GM21576 (cell line): ENCODE data around the gene TMEM131.
A peak's percentile ranks its signal among the peaks of the same experiment; 100 is the strongest.

Experiments used
- ATAC-seq: cut with Tn5 transposase; IDR thresholded peaks from one replicate; pipeline ENCODE4 v1.9.1; 2021; ENCODE audit warnings: mild to moderate bottlenecking, moderate library complexity; ENCODE audit not compliant: unreplicated experiment

The TMEM131 gene

DNA sequence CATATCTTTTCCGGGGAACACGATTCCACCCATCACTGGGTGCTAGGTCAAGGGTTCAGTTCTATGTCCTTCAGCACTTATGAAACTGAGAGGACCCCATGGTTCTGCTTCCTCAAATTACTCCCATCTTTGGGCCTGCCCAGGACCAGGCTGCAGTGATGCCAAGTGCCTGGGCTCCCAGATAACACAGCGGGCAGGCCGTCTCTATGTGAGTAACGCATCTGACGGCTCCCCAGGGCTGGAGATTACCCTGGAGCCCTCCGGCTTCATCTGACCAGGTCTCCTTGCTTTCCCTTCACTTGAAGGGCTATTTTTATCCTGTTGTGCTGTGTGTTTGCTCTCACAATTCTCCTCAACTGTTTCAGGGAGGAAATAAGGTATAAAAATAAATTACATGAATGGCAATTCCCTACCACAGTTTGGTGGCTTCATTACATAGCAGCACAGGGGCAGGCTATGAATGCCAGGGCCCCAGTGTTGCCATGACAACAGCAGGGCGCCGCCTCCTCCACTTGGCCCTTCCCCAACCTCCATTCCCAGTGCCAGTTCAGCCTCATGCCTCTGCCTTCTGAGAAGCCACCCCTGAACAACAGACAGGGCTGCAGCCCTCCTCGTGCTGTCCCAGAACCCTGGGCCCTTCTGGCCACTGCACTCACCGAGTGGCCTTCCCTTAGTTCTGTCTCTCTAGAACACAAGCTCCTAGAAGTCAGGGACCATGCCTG lies 25.4 kb upstream of the TMEM131 start:
- ATAC-seq = no peak

GRCh38 chr2:98020516-98020915 lies 24.8 kb upstream of the TMEM131 start:
- no peak for ATAC-seq

DNA sequence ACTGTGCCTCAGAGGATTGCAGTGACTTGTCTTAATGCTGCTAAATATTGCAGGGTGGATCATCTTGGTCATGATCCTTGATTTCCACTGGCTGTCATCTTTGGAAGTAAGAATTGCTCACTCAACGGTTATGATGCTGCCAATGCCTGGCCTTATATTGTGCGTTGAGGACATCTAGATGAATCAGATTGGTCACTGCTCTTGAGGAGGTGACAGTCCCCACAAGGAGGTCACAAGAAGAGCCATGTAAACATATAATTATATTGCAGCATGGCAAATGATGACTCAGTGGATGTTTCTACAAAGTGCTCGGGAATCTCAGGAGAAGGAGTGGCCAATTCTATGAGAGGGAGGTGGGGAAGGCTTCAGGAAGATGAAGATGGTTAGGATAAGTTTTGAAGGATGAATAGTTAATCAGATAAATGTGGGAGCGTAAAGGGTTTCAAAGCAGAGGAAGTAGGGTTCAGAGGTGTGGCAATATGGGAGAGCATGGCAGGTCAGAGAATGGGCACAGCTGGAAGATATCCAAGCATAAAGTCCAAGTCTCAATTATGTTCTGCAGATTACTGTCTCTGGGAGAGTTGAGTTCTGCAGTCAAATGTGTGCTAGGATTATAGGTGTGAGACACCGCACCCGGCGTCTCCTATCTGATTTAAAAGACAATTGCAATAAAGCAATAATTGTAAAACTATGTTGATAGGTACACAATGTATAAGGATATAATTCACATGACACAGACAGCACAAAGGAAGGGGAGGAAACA lies 21.3 kb upstream of the TMEM131 start:
- ATAC-seq = no peak

GRCh38 chr2:98015671-98016070 lies 19.9 kb upstream of the TMEM131 start:
- no peak for ATAC-seq

- ATAC-seq = no peak
Observed at GRCh38 chr2:98014379-98014778, 18.6 kb upstream of the TMEM131 start.

- no peak for ATAC-seq
Observed at GRCh38 chr2:98013407-98014042, 17.8 kb upstream of the TMEM131 start.

GRCh38 chr2:98012561-98012991 lies 16.8 kb upstream of the TMEM131 start:
- peak; percentile 68 for ATAC-seq

DNA sequence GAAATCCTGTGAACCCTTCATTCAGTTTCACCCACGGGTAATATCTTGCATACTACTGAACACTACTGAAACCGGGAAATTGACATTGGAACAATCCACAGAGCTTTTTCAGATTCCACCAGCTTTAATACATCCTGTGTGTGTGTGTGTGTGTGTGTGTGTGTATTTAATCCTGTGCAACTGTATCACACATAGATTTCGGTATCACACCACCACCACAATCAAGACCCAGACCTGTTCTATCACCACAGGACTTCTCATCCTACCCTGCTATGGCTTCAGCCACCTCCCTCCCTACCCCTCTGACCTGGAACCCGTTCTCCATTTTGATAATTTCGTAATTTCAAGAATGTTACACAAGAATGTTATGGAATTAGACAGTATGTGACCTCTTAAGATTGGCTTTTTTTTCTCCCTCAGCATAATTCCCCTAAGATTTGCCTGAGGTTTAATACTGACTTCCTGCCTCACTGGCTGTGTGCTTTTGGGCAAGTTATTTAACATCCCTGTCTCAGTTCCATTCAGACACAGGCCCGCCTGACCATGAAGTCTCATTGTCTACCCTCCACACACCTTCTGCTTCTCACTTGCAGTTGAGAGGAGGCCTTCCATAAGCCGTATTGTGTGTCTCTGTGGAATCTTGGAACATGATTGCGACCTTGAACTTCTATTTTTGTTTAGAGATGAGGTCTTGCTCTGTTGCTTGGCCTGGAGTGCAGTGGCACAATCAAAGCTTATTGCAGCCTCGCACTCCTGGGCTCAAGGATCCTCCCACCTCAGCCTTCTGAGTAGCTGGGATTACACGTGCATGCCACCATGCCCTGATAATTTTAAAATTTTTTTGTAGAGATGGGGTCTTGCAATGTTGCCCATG lies 14.4 kb upstream of the TMEM131 start:
- no peak for ATAC-seq

DNA sequence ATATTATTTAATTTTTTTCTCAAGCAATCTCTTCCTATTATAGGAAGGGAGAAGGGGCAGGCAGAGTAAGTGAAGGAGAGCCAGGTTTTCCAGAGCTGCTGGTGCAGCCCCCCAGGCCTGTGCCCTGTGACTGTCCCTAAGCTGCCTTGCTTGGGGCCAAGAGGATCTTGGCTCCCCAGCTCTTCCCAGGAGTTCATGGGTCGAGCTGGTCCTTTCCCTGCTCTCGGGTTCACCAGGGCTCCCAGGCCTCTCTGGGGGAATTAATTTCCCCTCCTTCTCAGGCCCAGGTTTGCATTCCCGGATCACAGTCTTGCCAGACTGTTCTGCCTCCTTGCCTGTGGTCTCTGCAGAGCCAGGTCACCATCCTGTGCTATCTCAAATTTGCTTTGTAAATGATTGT lies 12.7 kb upstream of the TMEM131 start:
- ATAC-seq = no peak

GRCh38 chr2:98006378-98006777 lies 10.6 kb upstream of the TMEM131 start:
- ATAC-seq = no peak

GRCh38 chr2:98004613-98005012 lies 8.9 kb upstream of the TMEM131 start:
- no peak for ATAC-seq

DNA sequence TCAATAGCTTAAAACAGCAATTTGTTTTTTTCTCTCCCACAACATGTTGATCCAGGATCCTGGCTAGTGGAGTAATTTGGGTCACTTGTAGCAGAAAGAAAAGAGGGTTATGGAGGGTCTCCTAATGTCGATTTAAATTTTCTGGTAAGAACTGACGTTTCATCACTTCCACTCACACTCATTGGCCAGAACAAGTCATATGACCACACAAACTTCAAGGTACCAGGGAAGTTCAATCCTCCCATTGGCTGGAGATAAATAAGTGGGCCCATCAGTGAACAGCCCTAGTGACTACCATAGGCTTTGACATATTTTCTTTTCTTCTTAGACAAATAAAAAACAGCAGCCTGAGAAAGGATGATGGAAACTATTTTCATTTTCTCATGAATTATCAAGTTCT lies 8.3 kb upstream of the TMEM131 start:
- ATAC-seq = no peak

DNA sequence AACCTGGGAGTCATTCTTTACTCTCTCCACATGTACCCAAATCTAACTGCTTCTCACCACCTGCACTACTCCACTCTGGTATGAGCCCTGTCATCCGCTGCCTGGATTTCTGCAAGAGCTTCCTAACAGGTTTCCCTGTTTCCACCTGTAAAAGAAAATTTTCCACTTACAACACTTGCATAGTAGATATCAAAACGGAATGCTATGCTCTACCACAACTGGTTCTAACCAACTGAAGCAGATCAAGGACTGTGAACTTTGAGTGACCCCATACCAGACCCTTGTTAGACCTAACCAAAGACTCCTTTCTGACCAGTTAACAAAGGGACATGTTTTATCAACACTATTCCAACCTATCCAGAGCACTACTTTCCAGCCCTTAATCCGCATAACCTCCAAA lies 3.8 kb upstream of the TMEM131 start:
- ATAC-seq = no peak

DNA sequence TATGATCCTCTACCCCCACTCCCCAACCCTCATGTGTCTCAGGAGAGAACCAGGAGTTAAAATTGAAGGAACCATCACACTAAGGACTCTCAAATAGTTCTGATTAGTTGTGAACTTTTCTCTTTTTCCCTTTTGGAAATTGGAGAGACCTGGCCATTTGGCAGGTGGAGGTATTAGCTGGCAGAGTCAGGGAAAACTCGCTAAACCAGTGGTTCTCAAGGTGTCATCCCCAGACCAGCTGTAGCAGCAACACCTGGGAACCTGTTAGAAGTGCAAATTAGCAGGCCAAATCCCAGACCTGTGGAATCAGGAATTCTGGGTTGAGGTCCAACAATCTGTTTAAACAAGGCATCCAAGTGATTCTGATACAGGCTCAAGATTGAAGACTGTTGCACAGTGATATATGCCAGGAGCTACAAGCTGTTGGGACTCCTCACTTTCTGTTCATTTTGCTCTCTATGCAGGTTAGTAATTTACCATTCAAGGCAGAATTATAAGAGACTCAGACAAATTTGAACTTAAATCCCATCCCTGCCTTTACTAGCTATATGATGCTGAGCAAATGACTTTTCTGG lies 2.8 kb upstream of the TMEM131 start:
- no peak for ATAC-seq

GRCh38 chr2:97997784-97998392 lies 2.1 kb upstream of the TMEM131 start:
- ATAC-seq = no peak

- ATAC-seq = no peak
Observed at GRCh38 chr2:97996679-97997078, 931 bp upstream of the TMEM131 start.

GRCh38 chr2:97995026-97995733 lies 568 bp downstream of the TMEM131 start:
- ATAC-seq = peak; percentile 24

DNA sequence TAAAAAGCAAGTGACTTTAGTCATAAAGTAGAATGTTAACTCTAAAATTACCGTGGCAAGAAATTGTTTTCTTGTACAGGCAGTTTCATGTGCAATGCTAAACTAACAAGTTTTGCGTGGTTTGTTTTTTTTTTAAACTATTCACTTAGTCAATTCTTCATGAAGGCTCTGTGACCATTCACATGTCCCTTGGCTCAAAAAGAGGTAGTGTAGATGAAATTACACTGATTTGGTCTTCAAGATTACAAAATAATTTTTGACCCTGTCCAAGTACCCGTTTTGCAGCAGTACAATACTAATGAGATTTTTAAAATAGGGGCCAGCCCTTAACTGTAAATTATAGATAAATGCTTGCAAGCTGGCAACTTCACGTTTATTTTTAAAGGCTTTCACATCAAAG lies 1.3 kb downstream of the TMEM131 start:
- ATAC-seq = no peak

DNA sequence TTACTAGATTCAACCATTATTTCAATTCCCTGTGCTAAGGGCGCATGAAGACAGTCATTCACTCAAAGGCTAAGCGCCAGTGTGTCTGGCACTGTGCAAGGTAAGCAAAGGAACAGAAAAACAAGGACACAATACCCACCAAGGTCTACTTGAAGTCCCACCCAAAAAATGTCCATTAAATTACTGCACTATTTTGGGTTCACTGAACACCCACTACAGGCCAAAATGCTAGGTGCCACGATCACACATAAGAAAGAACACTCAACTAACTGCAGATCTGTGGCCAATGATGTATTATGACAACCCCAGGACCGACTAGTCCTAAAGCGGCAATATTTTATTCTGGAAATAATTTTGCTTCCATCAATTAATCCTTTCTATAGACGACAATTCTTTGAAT lies 1.8 kb downstream of the TMEM131 start:
- no peak for ATAC-seq
